ENCODE data around the gene CPLX4. TPM values are rescaled to one million over a fixed set of nuclear protein-coding genes. Genes with fewer than 3 reads are reported as not detected.

The CPLX4 gene
- polyA plus RNA-seq, 1 experiment = not detected

DNA sequence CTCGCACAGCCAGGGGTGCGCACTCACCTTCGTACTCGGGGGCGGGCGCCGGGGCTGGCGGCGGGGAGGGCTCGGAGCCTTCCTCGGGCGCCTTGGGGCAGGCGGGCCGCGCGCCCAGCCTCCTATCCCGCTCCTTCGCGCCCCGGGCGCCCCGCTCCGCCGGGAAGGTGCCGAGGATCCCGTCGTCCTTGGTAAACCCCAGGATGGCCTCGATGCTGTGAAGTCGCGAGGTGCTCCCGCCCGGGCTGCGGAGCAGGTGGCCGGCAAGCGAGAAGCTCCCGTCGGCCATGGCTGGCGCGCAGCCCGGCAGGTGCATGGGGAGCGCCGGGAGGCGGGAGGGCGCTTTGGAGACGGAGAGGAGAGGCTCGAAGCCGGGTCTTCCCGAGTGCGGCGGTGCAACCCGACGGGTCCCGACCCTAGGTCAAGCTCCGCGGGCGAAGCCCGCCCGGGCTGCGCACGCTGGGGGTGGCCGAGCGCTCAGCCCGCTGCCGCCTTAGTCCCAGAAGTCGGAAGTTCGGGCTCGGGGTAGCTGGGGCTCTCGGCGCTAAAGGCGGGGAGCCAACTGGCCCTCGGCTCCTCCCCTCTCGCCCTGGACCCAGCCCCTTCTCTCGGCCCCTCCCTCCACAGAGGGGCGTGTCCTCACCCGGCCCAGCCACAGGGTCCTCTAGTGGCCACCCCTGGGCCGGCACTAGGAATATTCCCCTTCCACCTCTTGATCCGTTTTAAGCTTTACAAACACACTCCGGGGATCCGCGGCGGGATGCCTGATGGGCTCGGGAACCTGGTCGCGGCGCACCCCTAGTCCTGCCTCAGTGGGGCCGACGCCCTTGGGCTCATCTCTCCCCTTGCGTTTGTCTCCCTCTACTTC lies 45.3 kb downstream of the CPLX4 start, which contains the start of gene RAX:
TSS of gene RAX (minus strand) at position 564 of the 868 bp plus-strand sequence. CDS start at position 316, 248 bp downstream.
- ChIA-PET CTCF (interaction anchor here (0.6 to 1.8 kb wide), 2 partner anchors 19 to 129 kb away, joined by 3 to 8 read pairs; no protein-coding TSS in a partner anchor), POLR2A (no interaction called here)
- Histone ChIP-seq H3K27ac (ENCODE audit: low read depth, low read length) (no peak within 1 kb of the TSS), H3K27me3 (ENCODE audit: control insufficient read depth, insufficient read depth, low read length) (peaks cover 93% of the 10 kb centered on the region), H3K4me3 (ENCODE audit: low read depth, low read length) (0 out of 2 replicates have a peak within 1 kb of the TSS, but pooled peaks have one; percentile 20), H3K9me3 (ENCODE audit: control insufficient read depth, insufficient read depth, low read length) (peaks cover 20% of the 10 kb centered on the region; the same call in 1 of the 2 replicates)
- no peak for DNase-seq (ENCODE audit: low read depth, low spot score)
- TF ChIP-seq, protein P1, sequence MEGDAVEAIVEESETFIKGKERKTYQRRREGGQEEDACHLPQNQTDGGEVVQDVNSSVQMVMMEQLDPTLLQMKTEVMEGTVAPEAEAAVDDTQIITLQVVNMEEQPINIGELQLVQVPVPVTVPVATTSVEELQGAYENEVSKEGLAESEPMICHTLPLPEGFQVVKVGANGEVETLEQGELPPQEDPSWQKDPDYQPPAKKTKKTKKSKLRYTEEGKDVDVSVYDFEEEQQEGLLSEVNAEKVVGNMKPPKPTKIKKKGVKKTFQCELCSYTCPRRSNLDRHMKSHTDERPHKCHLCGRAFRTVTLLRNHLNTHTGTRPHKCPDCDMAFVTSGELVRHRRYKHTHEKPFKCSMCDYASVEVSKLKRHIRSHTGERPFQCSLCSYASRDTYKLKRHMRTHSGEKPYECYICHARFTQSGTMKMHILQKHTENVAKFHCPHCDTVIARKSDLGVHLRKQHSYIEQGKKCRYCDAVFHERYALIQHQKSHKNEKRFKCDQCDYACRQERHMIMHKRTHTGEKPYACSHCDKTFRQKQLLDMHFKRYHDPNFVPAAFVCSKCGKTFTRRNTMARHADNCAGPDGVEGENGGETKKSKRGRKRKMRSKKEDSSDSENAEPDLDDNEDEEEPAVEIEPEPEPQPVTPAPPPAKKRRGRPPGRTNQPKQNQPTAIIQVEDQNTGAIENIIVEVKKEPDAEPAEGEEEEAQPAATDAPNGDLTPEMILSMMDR (IDR thresholded peaks at IDR 0.05; ENCODE audit: low read depth, low read length) = no peak; the same call in 1 of the 2 replicates

DNA sequence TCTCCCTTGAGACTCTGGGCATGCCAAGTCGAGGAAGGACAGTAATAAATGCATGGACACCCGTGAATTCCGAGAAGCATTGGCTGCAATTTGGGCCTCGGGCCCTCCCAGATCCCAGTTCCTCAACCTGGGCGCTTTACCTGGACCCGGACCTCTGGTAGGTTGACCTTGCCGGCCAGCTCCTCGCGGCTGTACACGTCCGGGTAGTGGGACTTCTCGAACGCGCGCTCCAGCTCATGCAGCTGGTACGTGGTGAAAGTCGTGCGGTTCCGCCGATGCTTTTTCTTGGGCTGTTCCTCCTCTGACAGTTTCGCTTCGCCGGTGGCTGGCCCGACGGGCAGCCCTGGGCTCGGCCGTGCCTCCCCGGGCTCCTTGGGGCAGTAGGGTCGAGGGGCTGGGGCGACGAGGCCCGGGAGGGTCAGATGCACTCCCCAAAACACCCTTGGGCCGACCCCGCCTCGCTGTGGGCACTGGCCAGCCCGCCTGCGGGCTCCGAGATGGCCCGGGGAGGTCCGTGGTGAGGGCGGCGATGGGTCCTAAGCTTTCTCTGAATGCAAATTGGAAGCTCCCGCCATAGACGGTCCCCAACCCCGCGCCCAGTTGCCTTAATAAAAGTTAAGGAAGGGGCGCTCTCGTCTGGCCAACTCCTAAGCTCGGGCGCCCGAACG lies 46.1 kb downstream of the CPLX4 start:
- ChIA-PET POLR2A (no interaction called here), CTCF (interaction anchor here (1.0 to 1.8 kb wide), 2 partner anchors 37 to 130 kb away, joined by 3 to 8 read pairs; no protein-coding TSS in a partner anchor)
- no peak overlapping the region for H3K27ac ChIP-seq (ENCODE audit: low read depth, low read length)
- no peak for DNase-seq (ENCODE audit: low read depth, low spot score)
- H3K9me3 ChIP-seq (ENCODE audit: control insufficient read depth, insufficient read depth, low read length) = peaks cover 20% of the 10 kb centered on the region; the same call in 1 of the 2 replicates
- peaks cover 95% of the 10 kb centered on the region for H3K27me3 ChIP-seq (ENCODE audit: control insufficient read depth, insufficient read depth, low read length)
- 0 out of 2 replicates have a peak overlapping the region, but pooled peaks have one; percentile 20 for H3K4me3 ChIP-seq (ENCODE audit: low read depth, low read length)
- TF ChIP-seq, protein P1 (IDR thresholded peaks at IDR 0.05; ENCODE audit: low read depth, low read length) = no peak

DNA sequence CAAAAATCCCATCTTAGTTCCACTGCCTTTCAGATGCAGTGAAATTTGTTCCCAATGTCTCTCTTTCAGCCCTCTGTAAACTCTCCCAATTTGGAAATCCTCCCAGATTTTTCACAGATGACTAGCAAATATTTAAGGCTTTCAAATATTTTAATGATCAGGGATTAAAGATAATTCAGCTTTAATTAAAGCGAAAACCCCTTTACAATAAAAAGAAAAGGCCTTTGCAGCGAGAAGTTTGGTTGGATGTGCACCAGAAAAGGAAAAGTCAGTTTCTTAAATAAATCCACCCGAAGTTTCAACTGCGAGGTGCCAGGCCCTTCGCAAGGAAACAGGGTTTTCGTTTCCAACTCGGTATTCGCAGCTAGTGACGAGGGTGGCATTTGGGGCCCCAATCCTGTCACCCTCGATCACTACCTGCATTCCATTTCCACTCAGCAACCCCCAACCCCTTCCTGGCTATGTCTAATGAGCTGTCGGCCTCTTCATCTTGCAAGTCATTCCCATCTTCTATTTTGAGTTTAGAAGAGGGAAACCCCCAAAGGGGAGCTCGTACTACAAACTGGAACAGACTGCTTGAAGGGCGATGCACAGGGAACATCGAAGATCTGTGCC lies 46.7 kb downstream of the CPLX4 start:
- Histone ChIP-seq H3K27ac (ENCODE audit: low read depth, low read length) (no peak overlapping the region), H3K27me3 (ENCODE audit: control insufficient read depth, insufficient read depth, low read length) (peaks cover 95% of the 10 kb centered on the region), H3K4me3 (ENCODE audit: low read depth, low read length) (no peak overlapping the region), H3K9me3 (ENCODE audit: control insufficient read depth, insufficient read depth, low read length) (peaks cover 20% of the 10 kb centered on the region; the same call in 1 of the 2 replicates)
- TF ChIP-seq, protein P1 (IDR thresholded peaks at IDR 0.05; ENCODE audit: low read depth, low read length) = no peak
- POLR2A ChIA-PET = no interaction called here
- no peak for DNase-seq (ENCODE audit: low read depth, low spot score)
- CTCF ChIA-PET = interaction anchor here (1.0 to 1.8 kb wide), 2 partner anchors 38 to 131 kb away, joined by 3 to 8 read pairs; no protein-coding TSS in a partner anchor

DNA sequence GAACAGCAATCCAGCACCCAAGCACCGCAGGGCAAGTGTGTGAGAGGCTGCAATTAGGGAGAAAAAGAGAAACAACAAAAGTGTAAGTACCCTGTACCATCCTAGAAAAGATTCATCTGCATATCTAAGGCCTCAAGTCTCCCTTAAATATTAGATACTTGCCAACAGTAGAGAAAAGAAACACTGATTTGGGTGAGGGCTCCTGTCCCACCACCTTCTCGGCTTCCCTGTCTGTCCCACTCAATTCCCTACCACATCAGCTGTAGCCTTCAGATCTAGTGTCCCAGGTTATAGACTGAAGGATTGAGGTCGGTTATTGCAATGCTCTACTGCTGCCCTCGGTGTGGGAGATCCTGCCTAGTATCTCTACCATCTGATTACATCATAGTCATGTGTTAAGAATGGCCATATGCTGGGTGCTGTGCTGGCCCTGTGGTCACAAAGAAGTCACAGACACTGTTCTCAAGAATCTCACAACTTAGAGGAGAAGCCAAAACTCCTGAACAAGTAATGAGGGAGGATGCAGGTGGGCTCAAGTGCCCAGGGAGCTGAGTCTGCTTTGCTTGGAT lies 47.7 kb downstream of the CPLX4 start:
- no peak for DNase-seq (ENCODE audit: low read depth, low spot score)
- Histone ChIP-seq H3K27me3 (ENCODE audit: control insufficient read depth, insufficient read depth, low read length) (peaks cover 95% of the 10 kb centered on the region), H3K27ac (ENCODE audit: low read depth, low read length) (no peak overlapping the region), H3K4me3 (ENCODE audit: low read depth, low read length) (no peak overlapping the region), H3K9me3 (ENCODE audit: control insufficient read depth, insufficient read depth, low read length) (peaks cover 20% of the 10 kb centered on the region; the same call in 1 of the 2 replicates)
- ChIA-PET CTCF (interaction anchor here (1.4 kb wide), 1 partner anchor 132 kb away, joined by 5 read pairs; no protein-coding TSS in a partner anchor), POLR2A (no interaction called here)
- TF ChIP-seq, protein P1 (IDR thresholded peaks at IDR 0.05; ENCODE audit: low read depth, low read length) = no peak
